HuH-7 (cell line): ENCODE measurements around the gene DMRT2.

Source experiments
- DNase-seq: peaks from one replicate; pipeline ENCODE4 v3.0.0; 2011; ENCODE audit warnings: low spot score

DMRT2 gene

GRCh38 chr9:1094749-1095148 is 44.6 kb downstream of the DMRT2 start:
- no peak for DNase-seq

- DNase-seq, result no peak
Measured at GRCh38 chr9:1096155-1096964, 46.2 kb downstream of the DMRT2 start.

DNA sequence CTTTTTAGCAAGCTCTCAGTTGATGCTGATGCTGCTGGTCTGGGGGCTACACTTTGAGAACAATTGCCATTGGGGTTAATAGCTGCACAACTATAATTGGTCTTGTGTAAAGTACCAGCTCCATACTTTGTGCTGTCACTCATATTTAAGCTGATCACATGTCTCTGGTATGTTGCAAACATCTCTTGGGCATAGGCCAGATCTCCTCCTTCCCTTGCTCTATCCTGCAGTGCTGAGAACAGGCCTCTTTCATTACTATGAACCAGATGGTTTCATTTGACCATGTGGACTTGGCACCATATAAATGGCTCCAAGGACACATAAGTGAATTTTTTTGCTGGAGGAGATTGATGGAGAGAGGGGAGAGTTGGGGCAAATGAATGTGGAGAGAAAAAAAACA is 48.4 kb downstream of the DMRT2 start:
- no peak for DNase-seq

DNA sequence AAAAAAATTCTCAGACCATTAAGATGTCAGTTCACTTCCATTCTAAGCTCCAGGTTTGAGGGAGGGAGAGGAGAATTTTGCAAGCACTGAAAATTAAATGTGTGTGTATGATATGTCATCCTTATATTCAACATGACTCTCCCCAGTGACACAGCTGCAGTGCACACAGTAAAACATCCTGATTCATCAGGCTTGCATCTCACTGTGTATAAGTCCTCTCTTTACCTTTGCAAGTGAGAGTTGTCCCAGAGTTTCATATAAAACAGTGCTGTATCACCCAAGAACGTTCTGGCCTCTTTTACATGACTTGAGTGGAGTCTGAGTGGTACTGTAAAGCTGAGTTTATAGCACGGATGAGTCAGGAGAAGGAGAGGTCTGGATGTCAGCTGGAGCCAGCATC is 50.0 kb downstream of the DMRT2 start:
- DNase-seq, result no peak

DNA sequence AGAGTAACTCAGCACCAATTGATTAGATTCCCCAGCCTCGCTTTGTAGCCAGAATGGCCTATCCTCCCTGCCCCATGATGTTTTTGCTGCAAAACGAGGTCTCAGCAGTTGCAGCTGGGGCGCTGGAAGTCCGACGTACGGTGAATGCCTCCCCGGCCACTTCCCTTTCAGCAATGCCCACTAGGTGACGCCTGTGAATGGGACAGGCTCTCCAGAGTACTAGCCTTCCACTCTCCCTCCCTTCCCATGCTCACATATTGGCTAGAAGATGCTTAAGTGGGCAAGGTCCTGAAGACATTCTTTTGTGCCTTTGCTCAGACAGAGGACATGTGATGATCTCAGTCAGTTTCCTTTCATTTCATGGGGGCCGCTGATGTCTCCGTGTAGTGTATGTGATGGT is 50.8 kb downstream of the DMRT2 start:
- DNase-seq, result peak; percentile 8

- no peak for DNase-seq
Measured at GRCh38 chr9:1101846-1102641, 51.9 kb downstream of the DMRT2 start.

DNA sequence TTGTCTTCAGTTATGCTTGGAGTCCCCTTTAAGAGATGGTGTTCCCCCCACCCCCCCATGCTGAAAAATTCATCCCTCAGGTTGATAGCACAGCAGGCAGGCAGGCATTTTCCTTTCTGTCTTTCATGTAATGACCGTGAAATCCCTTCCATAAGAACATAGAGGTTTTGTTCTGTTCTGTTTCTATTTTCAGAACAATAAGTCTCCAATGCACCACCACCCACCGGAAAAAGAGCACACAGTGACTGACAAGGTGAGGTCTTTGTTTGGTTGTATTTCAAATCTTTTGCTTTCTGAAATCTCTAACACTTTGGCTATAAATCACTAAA is 52.4 kb downstream of the DMRT2 start:
- no peak for DNase-seq
